Fibroblast of lung (primary cell): Measurements from ENCODE around the gene ITGB8. TPM values are rescaled to one million over a fixed set of nuclear protein-coding genes. Genes with fewer than 3 reads are reported as not detected.
A peak's percentile ranks its signal among the peaks of the same experiment; 100 is the strongest.

Source experiments
- DNase-seq, 2 donors: peaks; one replicate each; pipeline versions ENCODE4 v3.0.0 to v3.0.0-alpha.2; 2010; ENCODE audit warnings: low read depth in 2 of 2
- H2AFZ ChIP-seq: 2 replicates; pipeline ENCODE4 v1.5.1; 2012; ENCODE audit warnings: low read length, control low read depth, inconsistent platforms
- H3K27ac ChIP-seq: 2 replicates; pipeline ENCODE4 v1.5.1; 2011; ENCODE audit warnings: low read length, control low read depth; ENCODE audit not compliant: insufficient read depth
- H3K27me3 ChIP-seq: 2 replicates; pipeline ENCODE4 v1.5.1; 2011; ENCODE audit warnings: mild to moderate bottlenecking, low read length; ENCODE audit not compliant: control insufficient read depth, insufficient read depth
- H3K36me3 ChIP-seq: 2 replicates; pipeline ENCODE4 v1.5.1; 2011; ENCODE audit warnings: low read length; ENCODE audit not compliant: control insufficient read depth, insufficient read depth
- H3K4me1 ChIP-seq: 2 replicates; pipeline ENCODE4 v1.5.1; 2011; ENCODE audit warnings: low read length; ENCODE audit not compliant: control insufficient read depth, insufficient read depth; ENCODE audit errors: extremely low read depth
- H3K4me2 ChIP-seq: 2 replicates; pipeline ENCODE4 v1.5.1; 2011; ENCODE audit warnings: low read length, control low read depth; ENCODE audit not compliant: insufficient read depth; ENCODE audit errors: extremely low read depth
- H3K4me3 ChIP-seq, 4 experiments: fragments of 200-600 bp in 1 of 4; sonication (generic) in 1 of 4; replicated peaks in 1 of 4; 2 replicates each; pipeline ENCODE4 v1.5.1; 2011 to 2016; ENCODE audit warnings: low read length in 4 of 4, low read depth in 3 of 4, mild to moderate bottlenecking in 3 of 4, control low read depth in 2 of 4, inconsistent platforms in 1 of 4, mixed read lengths in 1 of 4; ENCODE audit not compliant: insufficient read depth in 1 of 4; ENCODE audit errors: control extremely low read depth in 1 of 4
- H3K79me2 ChIP-seq: 2 replicates; pipeline ENCODE4 v1.5.1; 2012; ENCODE audit warnings: mild to moderate bottlenecking, low read length, inconsistent platforms; ENCODE audit not compliant: control insufficient read depth, insufficient read depth
- H3K9ac ChIP-seq: 2 replicates; pipeline ENCODE4 v1.5.1; 2011; ENCODE audit warnings: mild to moderate bottlenecking, low read length, control low read depth; ENCODE audit not compliant: insufficient read depth
- H3K9me3 ChIP-seq: 2 replicates; pipeline ENCODE4 v1.5.1; 2012; ENCODE audit warnings: low read depth, low read length; ENCODE audit not compliant: control insufficient read depth, insufficient read depth
- H4K20me1 ChIP-seq: 2 replicates; pipeline ENCODE4 v1.5.1; 2011; ENCODE audit warnings: low read length; ENCODE audit not compliant: control insufficient read depth, insufficient read depth; ENCODE audit errors: extremely low read depth
- CTCF ChIP-seq, 2 donors: IDR thresholded peaks in 1 of 2; conservative IDR thresholded peaks in 1 of 2; 1 replicate in 1 of 2; 2 replicates in 1 of 2; pipeline ENCODE4 v1.5.1; 2011 to 2012; ENCODE audit warnings: low read length in 2 of 2, control low read depth in 1 of 2, inconsistent platforms in 1 of 2, low read depth in 1 of 2, mild to moderate bottlenecking in 1 of 2
- EZH2 ChIP-seq: IDR thresholded peaks from 2 replicates; pipeline ENCODE4 v1.5.1; 2012; ENCODE audit warnings: low read length, control low read depth, mild to moderate bottlenecking; ENCODE audit errors: missing control alignments
- polyA plus RNA-seq, 2 donors: library from polyadenylated mRNA; depleted of rRNA in 1 of 2; stranded (reverse) in 1 of 2; unstranded in 1 of 2; fragments of >200 nt; gene quantifications; 2 replicates each; pipeline ENCODE4 v1.2.1, GENCODE V29; 2011 to 2012; ENCODE audit warnings: missing spikeins in 1 of 2
- total RNA-seq: library from RNA; depleted of rRNA; stranded (reverse); fragments of >200 nt; gene quantifications from 2 replicates; pipeline ENCODE4 v1.2.1, GENCODE V29; 2014

Gene ITGB8
- total and polyA plus RNA-seq, 2 donors (not counting 1 experiment from before 2014, with no cell fraction given) = 3.8 to 100 TPM

- Histone ChIP-seq H3K27ac (no peak overlapping the region), H2AFZ (peak overlapping the region; percentile 8)
Measured at GRCh38 chr7:20350518-20350951, 19.8 kb downstream of the ITGB8 start.

GRCh38 chr7:20350996-20351692 lies 20.4 kb downstream of the ITGB8 start:
- H4K20me1 ChIP-seq = no peaks in the 10 kb centered on the region
- DNase-seq = no peak
- H3K36me3 ChIP-seq = no peaks in the 10 kb centered on the region
- H3K4me3 ChIP-seq = no peak overlapping the region
- H2AFZ ChIP-seq = no peak overlapping the region
- H3K79me2 ChIP-seq = no peaks in the 10 kb centered on the region
- H3K4me2 ChIP-seq = no peak overlapping the region
- no peak overlapping the region for H3K9ac ChIP-seq
- H3K9me3 ChIP-seq = no peaks in the 10 kb centered on the region
- H3K27ac ChIP-seq = no peak overlapping the region
- TF ChIP-seq CTCF (conservative IDR thresholded peaks at IDR 0.05 in 1 of 2, IDR thresholded peaks at IDR 0.05 in 1 of 2; ENCODE audit: low read depth in 1 of 2, low read length in 2 of 2) = no peak
- no peak for TF ChIP-seq EZH2
- H3K27me3 ChIP-seq = no peaks in the 10 kb centered on the region
- no peaks in the 10 kb centered on the region for H3K4me1 ChIP-seq

More at GRCh38 chr7:20350518-20350951, 19.8 kb downstream of the ITGB8 start:
- peak in 1 of 2 donors; percentile 54 for DNase-seq
- Histone ChIP-seq H4K20me1 (no peaks in the 10 kb centered on the region), H3K9ac (no peak overlapping the region), H3K4me1 (no peaks in the 10 kb centered on the region), H3K27me3 (no peaks in the 10 kb centered on the region), H3K36me3 (no peaks in the 10 kb centered on the region), H3K4me2 (no peak overlapping the region), H3K79me2 (no peaks in the 10 kb centered on the region), H3K4me3 (no peak overlapping the region), H3K9me3 (no peaks in the 10 kb centered on the region)
- TF ChIP-seq CTCF (conservative IDR thresholded peaks at IDR 0.05 in 1 of 2, IDR thresholded peaks at IDR 0.05 in 1 of 2; ENCODE audit: low read depth in 1 of 2, low read length in 2 of 2) (no peak), EZH2 (no peak)

- Histone ChIP-seq H3K4me2 (no peak overlapping the region), H2AFZ (no peak overlapping the region), H3K79me2 (no peaks in the 10 kb centered on the region), H3K27ac (no peak overlapping the region), H4K20me1 (no peaks in the 10 kb centered on the region), H3K9me3 (no peaks in the 10 kb centered on the region), H3K9ac (no peak overlapping the region), H3K4me3 (peak overlapping the region in 1 of 4 experiments; percentile 3), H3K4me1 (no peaks in the 10 kb centered on the region), H3K36me3 (no peaks in the 10 kb centered on the region), H3K27me3 (no peaks in the 10 kb centered on the region)
- no peak for TF ChIP-seq CTCF (conservative IDR thresholded peaks at IDR 0.05 in 1 of 2, IDR thresholded peaks at IDR 0.05 in 1 of 2; ENCODE audit: low read depth in 1 of 2, low read length in 2 of 2)
- no peak for TF ChIP-seq EZH2
- peak; percentile 66 to 79 for DNase-seq
Measured at GRCh38 chr7:20351901-20352300, 21.2 kb downstream of the ITGB8 start.
